ENCODE data around the gene KCTD1.

The KCTD1 gene

GRCh38 chr18:26415631-26416030 lies 132.7 kb downstream of the KCTD1 start:
- no peak for TF ChIP-seq CTCF (IDR thresholded peaks at IDR 0.05; ENCODE audit: extremely low read depth, missing control alignments)

GRCh38 chr18:26414901-26415440 lies 133.4 kb downstream of the KCTD1 start:
- TF ChIP-seq CTCF (IDR thresholded peaks at IDR 0.05; ENCODE audit: extremely low read depth, missing control alignments) = no peak
- no peak for DNase-seq (ENCODE audit: low spot score)

More at GRCh38 chr18:26415631-26416030, 132.7 kb downstream of the KCTD1 start:
- DNase-seq (ENCODE audit: low spot score) = no peak

GRCh38 chr18:26409091-26409490 lies 139.3 kb downstream of the KCTD1 start:
- no peak for DNase-seq (ENCODE audit: low spot score)
- no peak for TF ChIP-seq CTCF (IDR thresholded peaks at IDR 0.05; ENCODE audit: extremely low read depth, missing control alignments)

- no peak for DNase-seq (ENCODE audit: low spot score)
- no peak for TF ChIP-seq CTCF (IDR thresholded peaks at IDR 0.05; ENCODE audit: extremely low read depth, missing control alignments)
Measured at GRCh38 chr18:26407736-26408601, 140.4 kb downstream of the KCTD1 start.

GRCh38 chr18:26406854-26407517 lies 141.4 kb downstream of the KCTD1 start:
- DNase-seq (ENCODE audit: low spot score) = no peak
- no peak for TF ChIP-seq CTCF (IDR thresholded peaks at IDR 0.05; ENCODE audit: extremely low read depth, missing control alignments)

GRCh38 chr18:26406324-26406723 lies 142.0 kb downstream of the KCTD1 start:
- TF ChIP-seq CTCF (IDR thresholded peaks at IDR 0.05; ENCODE audit: extremely low read depth, missing control alignments) = no peak
- no peak for DNase-seq (ENCODE audit: low spot score)

Measured in GM20000 (cell line).